OCI-LY3 (cell line): ENCODE data around the gene CKB.

ENCODE experiments used
- EZH2phosphoT487 ChIP-seq: fragments of 200-600 bp; shearing (Covaris generic); IDR thresholded peaks from 2 replicates; pipeline ENCODE4 v1.6.1; 2018; ENCODE audit warnings: antibody characterized with exemption, mixed run types, low read depth
- TF ChIP-seq, protein P1 (sequence below): fragments of 200-600, 300-600 bp; sonication (generic); IDR thresholded peaks from 2 replicates; pipeline ENCODE4 v1.5.1; 2014; ENCODE audit warnings: antibody characterized with exemption, low read length, low read depth

- no peak for TF ChIP-seq EZH2phosphoT487
- TF ChIP-seq, protein P1, sequence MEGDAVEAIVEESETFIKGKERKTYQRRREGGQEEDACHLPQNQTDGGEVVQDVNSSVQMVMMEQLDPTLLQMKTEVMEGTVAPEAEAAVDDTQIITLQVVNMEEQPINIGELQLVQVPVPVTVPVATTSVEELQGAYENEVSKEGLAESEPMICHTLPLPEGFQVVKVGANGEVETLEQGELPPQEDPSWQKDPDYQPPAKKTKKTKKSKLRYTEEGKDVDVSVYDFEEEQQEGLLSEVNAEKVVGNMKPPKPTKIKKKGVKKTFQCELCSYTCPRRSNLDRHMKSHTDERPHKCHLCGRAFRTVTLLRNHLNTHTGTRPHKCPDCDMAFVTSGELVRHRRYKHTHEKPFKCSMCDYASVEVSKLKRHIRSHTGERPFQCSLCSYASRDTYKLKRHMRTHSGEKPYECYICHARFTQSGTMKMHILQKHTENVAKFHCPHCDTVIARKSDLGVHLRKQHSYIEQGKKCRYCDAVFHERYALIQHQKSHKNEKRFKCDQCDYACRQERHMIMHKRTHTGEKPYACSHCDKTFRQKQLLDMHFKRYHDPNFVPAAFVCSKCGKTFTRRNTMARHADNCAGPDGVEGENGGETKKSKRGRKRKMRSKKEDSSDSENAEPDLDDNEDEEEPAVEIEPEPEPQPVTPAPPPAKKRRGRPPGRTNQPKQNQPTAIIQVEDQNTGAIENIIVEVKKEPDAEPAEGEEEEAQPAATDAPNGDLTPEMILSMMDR: no peak
These were observed 34.5 kb upstream of the CKB start for GRCh38 chr14:103556946-103557758.
